Parathyroid adenoma (tissue), 2 donors: ENCODE results near the gene SELL.

Experiments used
- H2AFZ ChIP-seq: fragments of 300-600 bp; sonication (generic); one replicate; pipeline ENCODE4 v1.7.0; 2017; ENCODE audit warnings: antibody characterized with exemption, mild to moderate bottlenecking
- H3K27ac ChIP-seq: fragments of 300-600 bp; sonication (generic); one replicate; pipeline ENCODE4 v1.7.0; 2017
- H3K27me3 ChIP-seq: fragments of 300-600 bp; sonication (generic); one replicate; pipeline ENCODE4 v1.7.0; 2017; ENCODE audit warnings: low read length; ENCODE audit not compliant: control insufficient read depth, insufficient read depth
- H3K36me3 ChIP-seq: fragments of 300-600 bp; sonication (generic); one replicate; pipeline ENCODE4 v1.7.0; 2017; ENCODE audit warnings: low read length; ENCODE audit not compliant: control insufficient read depth, insufficient read depth
- H3K4me1 ChIP-seq: fragments of 300-600 bp; sonication (generic); one replicate; pipeline ENCODE4 v1.7.0; 2017; ENCODE audit warnings: control low read depth
- H3K4me2 ChIP-seq: fragments of 300-600 bp; sonication (generic); one replicate; pipeline ENCODE4 v1.7.0; 2017; ENCODE audit warnings: low read length
- H3K4me3 ChIP-seq: fragments of 300-600 bp; sonication (generic); one replicate; pipeline ENCODE4 v1.7.0; 2017; ENCODE audit warnings: low read depth, low read length
- H3K79me2 ChIP-seq: fragments of 300-600 bp; sonication (generic); one replicate; pipeline ENCODE4 v1.7.0; 2017; ENCODE audit warnings: control low read depth
- H3K9ac ChIP-seq: fragments of 300-600 bp; sonication (generic); one replicate; pipeline ENCODE4 v1.7.0; 2017; ENCODE audit warnings: mild to moderate bottlenecking
- H3K9me3 ChIP-seq: fragments of 300-600 bp; sonication (generic); one replicate; pipeline ENCODE4 v1.7.0; 2017; ENCODE audit warnings: low read length; ENCODE audit not compliant: control insufficient read depth
- CTCF ChIP-seq: fragments of 300-600 bp; sonication (generic); IDR thresholded peaks from one replicate; pipeline ENCODE4 v1.7.0; 2017; ENCODE audit warnings: antibody characterized with exemption, mild to moderate bottlenecking
- donor health status: primary hyperparathyroidism.

The SELL gene

GRCh38 chr1:169708647-169709046, 2.8 kb downstream of the SELL start:
- peak overlapping the region; percentile 1 for H3K27ac ChIP-seq
- peaks cover 17% of the 10 kb centered on the region for H3K4me1 ChIP-seq
- peak overlapping the region; percentile 77 for H2AFZ ChIP-seq
- H3K9ac ChIP-seq, result no peak overlapping the region
- no peaks in the 10 kb centered on the region for H3K27me3 ChIP-seq
- TF ChIP-seq CTCF, result no peak
- no peak overlapping the region for H3K4me3 ChIP-seq
- H3K36me3 ChIP-seq, result no peaks in the 10 kb centered on the region
- no peaks in the 10 kb centered on the region for H3K9me3 ChIP-seq
- no peaks in the 10 kb centered on the region for H3K79me2 ChIP-seq
- H3K4me2 ChIP-seq, result no peak overlapping the region

GRCh38 chr1:169707912-169708604, 3.4 kb downstream of the SELL start:
- Histone ChIP-seq H3K4me1 (peaks cover 17% of the 10 kb centered on the region), H3K27ac (peak overlapping the region; percentile 1), H3K36me3 (no peaks in the 10 kb centered on the region), H3K4me3 (no peak overlapping the region), H3K27me3 (no peaks in the 10 kb centered on the region), H3K4me2 (no peak overlapping the region), H3K9ac (no peak overlapping the region), H2AFZ (peak overlapping the region; percentile 77), H3K9me3 (no peaks in the 10 kb centered on the region), H3K79me2 (no peaks in the 10 kb centered on the region)
- TF ChIP-seq CTCF, result no peak

- Histone ChIP-seq H3K4me1 (peaks cover 10% of the 10 kb centered on the region), H3K27ac (no peak overlapping the region), H3K27me3 (no peaks in the 10 kb centered on the region), H2AFZ (no peak overlapping the region), H3K4me2 (no peak overlapping the region), H3K9ac (no peak overlapping the region), H3K79me2 (no peaks in the 10 kb centered on the region), H3K9me3 (no peaks in the 10 kb centered on the region), H3K4me3 (no peak overlapping the region), H3K36me3 (no peaks in the 10 kb centered on the region)
- no peak for TF ChIP-seq CTCF
These were observed 6.6 kb downstream of the SELL start for GRCh38 chr1:169704797-169705196.

GRCh38 chr1:169701261-169702005, 10.0 kb downstream of the SELL start:
- H3K4me2 ChIP-seq, result no peak overlapping the region
- H3K4me1 ChIP-seq, result peaks cover 10% of the 10 kb centered on the region
- no peaks in the 10 kb centered on the region for H3K36me3 ChIP-seq
- no peak overlapping the region for H3K4me3 ChIP-seq
- H3K9me3 ChIP-seq, result no peaks in the 10 kb centered on the region
- no peak overlapping the region for H2AFZ ChIP-seq
- no peaks in the 10 kb centered on the region for H3K27me3 ChIP-seq
- H3K27ac ChIP-seq, result no peak overlapping the region
- H3K79me2 ChIP-seq, result no peaks in the 10 kb centered on the region
- no peak for TF ChIP-seq CTCF
- no peak overlapping the region for H3K9ac ChIP-seq
